Mesothelial cell of epicardium (in vitro differentiated cells): ENCODE measurements around the gene PSPN. TPM values are rescaled to one million over a fixed set of nuclear protein-coding genes. Genes with fewer than 3 reads are reported as not detected.

Experiments used
- DNase-seq, 2 experiments: peaks; one replicate each; pipeline ENCODE4 v3.0.0; 2021; ENCODE audit warnings: low spot score in 2 of 2; ENCODE audit not compliant: unreplicated experiment in 2 of 2
- H3K27ac Mint-ChIP-seq: 2 replicates; pipeline ENCODE4 v1.8.0; 2021; ENCODE audit warnings: mixed read lengths
- H3K27me3 Mint-ChIP-seq: 2 replicates; pipeline ENCODE4 v1.8.0; 2021; ENCODE audit warnings: low read depth, mixed read lengths
- H3K36me3 Mint-ChIP-seq: 2 replicates; pipeline ENCODE4 v1.8.0; 2021; ENCODE audit warnings: mixed read lengths
- H3K4me1 Mint-ChIP-seq: 2 replicates; pipeline ENCODE4 v1.8.0; 2021; ENCODE audit warnings: mixed read lengths
- H3K4me3 Mint-ChIP-seq: 2 replicates; pipeline ENCODE4 v1.8.0; 2021; ENCODE audit warnings: mild to moderate bottlenecking, moderate library complexity, mixed read lengths
- H3K9me3 Mint-ChIP-seq: 2 replicates; pipeline ENCODE4 v1.8.0; 2021; ENCODE audit warnings: mixed read lengths
- CTCF ChIP-seq: fragments of 200-600 bp; sonication (generic); IDR thresholded peaks from one replicate; pipeline ENCODE4 v1.5.0; 2021; ENCODE audit warnings: antibody characterized with exemption; ENCODE audit not compliant: unreplicated experiment
- total RNA-seq: library from RNA; stranded (reverse); gene quantifications from 3 replicates; pipeline ENCODE4 v1.2.1, GENCODE V29; 2021

Gene PSPN
- total RNA-seq, 1 donor from 2014 or later: 3.6 TPM

GRCh38 chr19:6421075-6422014, 45.6 kb upstream of the PSPN start:
- peaks cover 15% of the 10 kb centered on the region for H3K36me3 Mint-ChIP-seq

GRCh38 chr19:6418562-6418932, 42.8 kb upstream of the PSPN start:
- no peak overlapping the region for H3K27ac Mint-ChIP-seq
- H3K4me3 Mint-ChIP-seq: no peak overlapping the region
- H3K36me3 Mint-ChIP-seq: peaks cover 22% of the 10 kb centered on the region
- no peak for TF ChIP-seq CTCF
- peaks cover 23% of the 10 kb centered on the region for H3K4me1 Mint-ChIP-seq
- no peaks in the 10 kb centered on the region for H3K9me3 Mint-ChIP-seq
- no peak for DNase-seq
- H3K27me3 Mint-ChIP-seq: no peaks in the 10 kb centered on the region

More at GRCh38 chr19:6421075-6422014, 45.6 kb upstream of the PSPN start:
- TF ChIP-seq CTCF: no peak
- Mint-ChIP-seq H3K9me3 (no peaks in the 10 kb centered on the region), H3K4me3 (no peak overlapping the region), H3K27me3 (no peaks in the 10 kb centered on the region), H3K27ac (peak overlapping the region; percentile 47), H3K4me1 (peaks cover 19% of the 10 kb centered on the region)
- DNase-seq: no peak

- H3K4me1 Mint-ChIP-seq: peaks cover 21% of the 10 kb centered on the region
- no peak overlapping the region for H3K4me3 Mint-ChIP-seq
- H3K9me3 Mint-ChIP-seq: no peaks in the 10 kb centered on the region
- no peaks in the 10 kb centered on the region for H3K27me3 Mint-ChIP-seq
- DNase-seq: no peak
- no peak overlapping the region for H3K27ac Mint-ChIP-seq
- peaks cover 22% of the 10 kb centered on the region for H3K36me3 Mint-ChIP-seq
- TF ChIP-seq CTCF: no peak
These were observed 42.2 kb upstream of the PSPN start for GRCh38 chr19:6417713-6418561.

- H3K27ac Mint-ChIP-seq: no peak overlapping the region
These were observed 41.1 kb upstream of the PSPN start for GRCh38 chr19:6416658-6417405.

More at GRCh38 chr19:6416658-6417405, 41.1 kb upstream of the PSPN start:
- TF ChIP-seq CTCF: no peak
- no peaks in the 10 kb centered on the region for H3K27me3 Mint-ChIP-seq
- no peaks in the 10 kb centered on the region for H3K9me3 Mint-ChIP-seq
- H3K36me3 Mint-ChIP-seq: peaks cover 22% of the 10 kb centered on the region
- H3K4me1 Mint-ChIP-seq: peaks cover 11% of the 10 kb centered on the region
- no peak for DNase-seq
- H3K4me3 Mint-ChIP-seq: no peak overlapping the region
